A375 (cell line): ENCODE measurements around the gene SIM1. TPM values are rescaled to one million over a fixed set of nuclear protein-coding genes. Genes with fewer than 3 reads are reported as not detected.

ENCODE experiments used
- total RNA-seq: library from RNA; depleted of rRNA; stranded (reverse); fragments of >200 nt; shearing (Covaris generic); gene quantifications from 2 replicates; pipeline ENCODE4 v1.2.3, GENCODE V29; 2014; rRNA removed

SIM1 gene, protein sequence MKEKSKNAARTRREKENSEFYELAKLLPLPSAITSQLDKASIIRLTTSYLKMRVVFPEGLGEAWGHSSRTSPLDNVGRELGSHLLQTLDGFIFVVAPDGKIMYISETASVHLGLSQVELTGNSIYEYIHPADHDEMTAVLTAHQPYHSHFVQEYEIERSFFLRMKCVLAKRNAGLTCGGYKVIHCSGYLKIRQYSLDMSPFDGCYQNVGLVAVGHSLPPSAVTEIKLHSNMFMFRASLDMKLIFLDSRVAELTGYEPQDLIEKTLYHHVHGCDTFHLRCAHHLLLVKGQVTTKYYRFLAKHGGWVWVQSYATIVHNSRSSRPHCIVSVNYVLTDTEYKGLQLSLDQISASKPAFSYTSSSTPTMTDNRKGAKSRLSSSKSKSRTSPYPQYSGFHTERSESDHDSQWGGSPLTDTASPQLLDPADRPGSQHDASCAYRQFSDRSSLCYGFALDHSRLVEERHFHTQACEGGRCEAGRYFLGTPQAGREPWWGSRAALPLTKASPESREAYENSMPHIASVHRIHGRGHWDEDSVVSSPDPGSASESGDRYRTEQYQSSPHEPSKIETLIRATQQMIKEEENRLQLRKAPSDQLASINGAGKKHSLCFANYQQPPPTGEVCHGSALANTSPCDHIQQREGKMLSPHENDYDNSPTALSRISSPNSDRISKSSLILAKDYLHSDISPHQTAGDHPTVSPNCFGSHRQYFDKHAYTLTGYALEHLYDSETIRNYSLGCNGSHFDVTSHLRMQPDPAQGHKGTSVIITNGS
- total RNA-seq = not detected in 2 replicates

DNA sequence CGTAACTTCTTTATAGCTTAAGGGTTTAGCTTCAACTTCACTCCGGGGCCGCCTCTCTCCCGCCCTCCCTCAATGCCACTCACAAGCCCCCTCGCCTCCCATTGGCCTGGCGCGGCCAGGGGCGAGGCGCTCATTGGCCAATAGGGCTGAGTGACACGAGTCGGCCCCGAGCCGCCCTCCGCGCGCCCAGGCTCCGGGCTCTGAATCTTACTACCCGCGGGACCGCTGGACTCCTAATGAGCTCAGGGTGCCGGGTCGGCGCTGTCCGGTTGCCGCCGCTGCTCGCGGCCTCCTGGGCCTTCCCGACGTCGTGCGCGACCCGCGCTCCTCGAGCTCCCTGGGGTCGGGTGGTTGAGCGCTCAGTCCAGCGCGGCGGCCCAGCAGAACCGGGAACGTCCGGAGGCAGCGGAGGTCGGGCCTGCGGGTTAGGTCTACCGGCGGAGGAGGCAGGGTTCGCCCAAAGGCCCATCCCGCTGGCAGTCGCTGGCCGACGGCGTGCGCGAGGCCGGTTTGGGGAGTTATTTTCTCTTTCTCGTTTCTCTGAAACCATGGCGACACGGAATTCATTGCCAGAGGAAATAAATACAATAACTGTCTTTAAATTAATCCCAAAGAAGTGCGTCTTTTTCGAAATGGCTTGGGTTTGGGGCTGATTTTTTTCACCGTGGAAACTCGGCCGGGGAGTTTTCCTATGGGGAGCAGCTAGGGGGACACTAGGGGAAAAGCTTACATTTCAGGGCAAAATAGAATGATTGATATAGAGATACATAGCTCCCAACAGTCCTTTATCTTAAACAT is at the start of gene SIM1:
SIM1 (minus strand) TSS at position 19 of the 798 bp plus-strand sequence. CDS start 1,453 bp downstream, outside the sequence.

